ENCODE data around the gene ULBP1. TPM values are rescaled to one million over a fixed set of nuclear protein-coding genes. Genes with fewer than 3 reads are reported as not detected.

Gene ULBP1
- total RNA-seq, 1 experiment from 2014 or later: 1.6 TPM

DNA sequence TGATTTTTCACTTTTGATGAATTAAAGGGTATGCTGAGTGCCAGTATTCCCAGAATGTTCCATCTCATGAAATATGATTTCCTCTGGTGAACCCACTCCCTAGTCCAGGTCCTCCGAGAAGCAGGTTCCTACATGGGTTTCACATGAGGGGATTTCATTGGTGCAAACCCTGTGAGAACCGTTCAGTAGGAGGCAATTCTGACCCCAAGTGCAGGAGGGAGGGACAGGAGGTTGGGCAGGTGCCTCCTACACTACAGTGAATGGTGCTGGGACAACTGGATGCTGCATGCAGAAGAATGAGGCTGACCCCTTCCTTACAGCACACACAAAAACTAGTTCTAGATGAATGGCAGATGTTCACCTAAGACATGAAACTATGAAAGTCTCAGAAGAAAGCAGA is 27.0 kb upstream of the ULBP1 start:
- no peak overlapping the region for H4K91ac ChIP-seq (ENCODE audit: insufficient read length, low read depth, low read length)
- Mint-ChIP-seq H3K4me3 (no peak overlapping the region), H3K4me1 (peaks cover 8 to 11% of the 10 kb centered on the region in 2 experiments), H3K36me3 (ENCODE audit: insufficient read depth in 1 of 3, low read depth in 3 of 3) (peaks cover 0 to 4% (median 3%) of the 10 kb centered on the region in 3 experiments; a peak in 3 of 7 replicates), H3K9me3 (peaks cover 0 to 9% of the 10 kb centered on the region in 2 experiments; a peak in 1 of 5 replicates), H3K27ac (no peak overlapping the region), H3K27me3 (ENCODE audit: low read depth) (peaks cover 97% of the 10 kb centered on the region)
- no peak overlapping the region for H4K5ac ChIP-seq (ENCODE audit: insufficient read length, low read depth, low read length)
- no peaks in the 10 kb centered on the region for H4K20me1 ChIP-seq (ENCODE audit: control insufficient read depth, insufficient read depth, insufficient read length)
- H3K14ac ChIP-seq (ENCODE audit: insufficient read depth, low read length): no peak overlapping the region
- H3K9ac ChIP-seq (ENCODE audit: extremely low read depth, insufficient read length, low read length): no peak overlapping the region
- no peak overlapping the region for H2BK20ac ChIP-seq (ENCODE audit: low read depth, low read length, poor library complexity, severe bottlenecking)
- H3K56ac ChIP-seq (ENCODE audit: insufficient read length, low read depth, low read length): no peak overlapping the region
- no peaks in the 10 kb centered on the region for H3K79me2 ChIP-seq (ENCODE audit: insufficient read depth, low read length)
- no peak overlapping the region for H3K23ac ChIP-seq (ENCODE audit: insufficient read length, low read depth, low read length)
- H3K9me3 ChIP-seq (ENCODE audit: control insufficient read depth, low read depth, low read length): no peaks in the 10 kb centered on the region
- TF ChIP-seq, protein P1, sequence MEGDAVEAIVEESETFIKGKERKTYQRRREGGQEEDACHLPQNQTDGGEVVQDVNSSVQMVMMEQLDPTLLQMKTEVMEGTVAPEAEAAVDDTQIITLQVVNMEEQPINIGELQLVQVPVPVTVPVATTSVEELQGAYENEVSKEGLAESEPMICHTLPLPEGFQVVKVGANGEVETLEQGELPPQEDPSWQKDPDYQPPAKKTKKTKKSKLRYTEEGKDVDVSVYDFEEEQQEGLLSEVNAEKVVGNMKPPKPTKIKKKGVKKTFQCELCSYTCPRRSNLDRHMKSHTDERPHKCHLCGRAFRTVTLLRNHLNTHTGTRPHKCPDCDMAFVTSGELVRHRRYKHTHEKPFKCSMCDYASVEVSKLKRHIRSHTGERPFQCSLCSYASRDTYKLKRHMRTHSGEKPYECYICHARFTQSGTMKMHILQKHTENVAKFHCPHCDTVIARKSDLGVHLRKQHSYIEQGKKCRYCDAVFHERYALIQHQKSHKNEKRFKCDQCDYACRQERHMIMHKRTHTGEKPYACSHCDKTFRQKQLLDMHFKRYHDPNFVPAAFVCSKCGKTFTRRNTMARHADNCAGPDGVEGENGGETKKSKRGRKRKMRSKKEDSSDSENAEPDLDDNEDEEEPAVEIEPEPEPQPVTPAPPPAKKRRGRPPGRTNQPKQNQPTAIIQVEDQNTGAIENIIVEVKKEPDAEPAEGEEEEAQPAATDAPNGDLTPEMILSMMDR (conservative IDR thresholded peaks at IDR 0.05): no peak
- H3K4me2 ChIP-seq (ENCODE audit: insufficient read depth, insufficient read length, low read length): no peak overlapping the region
- no peak overlapping the region for H2BK15ac ChIP-seq (ENCODE audit: low read depth, low read length)
- H2AFZ ChIP-seq (ENCODE audit: low read length): no peak overlapping the region
- no peaks in the 10 kb centered on the region for H3K79me1 ChIP-seq (ENCODE audit: insufficient read depth, low read depth, low read length, poor library complexity, severe bottlenecking)
- no peak overlapping the region for H3K4ac ChIP-seq (ENCODE audit: low read depth, low read length)
- no CpG with 5 or more reads among the region's 2 CpGs for WGBS (ENCODE audit: extremely low coverage, insufficient read length, low lambda C conversion rate)
- DNase-seq: no peak
- H3K18ac ChIP-seq (ENCODE audit: insufficient read length, low read depth, low read length): no peak overlapping the region
- peaks cover 64% of the 10 kb centered on the region for H3K27me3 ChIP-seq (ENCODE audit: insufficient read depth, low read length)
- H3K27ac ChIP-seq (ENCODE audit: insufficient read length, low read depth, low read length): no peak overlapping the region
- no peak overlapping the region for H2BK12ac ChIP-seq (ENCODE audit: insufficient read length, low read depth, low read length)
- H2BK5ac ChIP-seq (ENCODE audit: insufficient read length, low read length): no peak overlapping the region
- peaks cover 12% of the 10 kb centered on the region for H3K23me2 ChIP-seq (ENCODE audit: insufficient read length, low read depth, low read length, poor library complexity, severe bottlenecking)
- H4K8ac ChIP-seq (replicated peaks; ENCODE audit: insufficient read length, low read depth, low read length): no peak overlapping the region
- H2AK5ac ChIP-seq (ENCODE audit: insufficient read length, low read length): no peak overlapping the region
- no peak overlapping the region for H3T11ph ChIP-seq (ENCODE audit: low read length)
- H2BK120ac ChIP-seq (ENCODE audit: low read depth, low read length, poor library complexity, severe bottlenecking): no peak overlapping the region
- no peaks in the 10 kb centered on the region for H3K4me1 ChIP-seq (ENCODE audit: insufficient read depth, low read length)

Data from H9 (cell line).